ENCODE data around the gene BNC1. TPM values are rescaled to one million over a fixed set of nuclear protein-coding genes. Genes with fewer than 3 reads are reported as not detected.

The BNC1 gene
- total RNA-seq, 2 experiments from 2014 or later = not detected

DNA sequence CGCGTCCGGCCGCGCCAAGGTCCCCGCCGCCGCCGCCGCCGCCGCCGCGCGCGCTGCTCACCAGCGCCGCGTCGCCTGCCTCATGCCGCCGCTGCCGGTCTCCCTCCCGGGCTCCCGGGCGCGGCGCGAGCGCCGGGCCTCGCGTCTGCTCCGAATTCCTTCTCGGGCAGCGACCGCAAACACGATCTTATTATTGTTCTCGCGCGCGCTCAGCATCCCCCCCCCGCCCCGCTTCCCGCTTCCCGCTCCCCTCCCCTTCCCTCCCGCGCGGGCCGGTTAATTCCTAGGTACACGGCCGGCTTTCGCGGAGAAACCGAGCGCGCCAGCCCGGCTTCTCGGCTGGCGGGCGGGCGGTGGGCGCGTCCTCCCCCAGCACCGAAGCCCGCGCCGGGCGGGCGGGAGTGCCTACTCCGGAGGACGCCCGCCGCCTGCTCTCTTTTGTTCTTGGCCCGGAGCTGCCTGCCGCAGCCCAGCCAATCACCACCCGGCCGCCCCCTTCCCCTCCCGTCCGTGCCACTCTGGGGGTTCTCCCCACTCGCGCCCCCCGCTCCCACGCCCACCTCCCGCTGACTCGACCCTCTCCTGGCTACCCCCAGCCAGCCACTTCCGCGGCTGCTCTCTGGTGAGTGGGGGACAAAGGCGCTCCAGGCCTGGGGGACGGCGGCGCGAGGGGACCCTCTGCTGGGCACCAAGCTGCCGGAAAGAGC lies 76.7 kb downstream of the BNC1 start, which contains the start of gene HDGFL3:
TSS of gene HDGFL3 (minus strand) at position 164 of the 707 bp plus-strand sequence. CDS start 409 bp downstream, outside the sequence.
- no peaks in the 10 kb centered on the region for H3K9me3 Mint-ChIP-seq
- ChIA-PET CTCF (no interaction called here), POLR2A (no interaction called here)
- peaks cover 37% of the 10 kb centered on the region for H3K27me3 Mint-ChIP-seq
- peaks cover 3% of the 10 kb centered on the region for H3K36me3 Mint-ChIP-seq (ENCODE audit: low read depth)
- DNase-seq = peak; percentile 37
- peaks cover 9% of the 10 kb centered on the region for H3K4me1 Mint-ChIP-seq
- peak within 1 kb of the TSS; percentile 85 for H3K4me3 Mint-ChIP-seq
- H3K27ac Mint-ChIP-seq = peak within 1 kb of the TSS; percentile 46

- ChIA-PET POLR2A (no interaction called here), CTCF (no interaction called here)
- peak overlapping the region; percentile 9 for H3K4me3 Mint-ChIP-seq
- no peaks in the 10 kb centered on the region for H3K9me3 Mint-ChIP-seq
- DNase-seq = peak; percentile 13
- H3K36me3 Mint-ChIP-seq (ENCODE audit: low read depth) = peaks cover 3% of the 10 kb centered on the region
- peaks cover 11% of the 10 kb centered on the region for H3K4me1 Mint-ChIP-seq
- peaks cover 38% of the 10 kb centered on the region for H3K27me3 Mint-ChIP-seq
- H3K27ac Mint-ChIP-seq = no peak overlapping the region
Observed at GRCh38 chr15:83207009-83207659, 77.3 kb downstream of the BNC1 start.

- POLR2A ChIA-PET = no interaction called here
- CTCF ChIA-PET = no interaction called here
- peaks cover 14% of the 10 kb centered on the region for H3K4me1 Mint-ChIP-seq
- peaks cover 42% of the 10 kb centered on the region for H3K27me3 Mint-ChIP-seq
- peaks cover 3% of the 10 kb centered on the region for H3K36me3 Mint-ChIP-seq (ENCODE audit: low read depth)
- DNase-seq = no peak
- H3K27ac Mint-ChIP-seq = peak overlapping the region; percentile 92
- H3K9me3 Mint-ChIP-seq = no peaks in the 10 kb centered on the region
- H3K4me3 Mint-ChIP-seq = peak overlapping the region; percentile 85
Observed at GRCh38 chr15:83206526-83207008, 77.9 kb downstream of the BNC1 start.

Other genes with a start within 250 kb of the BNC1 start
- gene BTBD1, start 217.4 kb downstream of the BNC1 start, total RNA-seq = 10 to 100 TPM; 50.4 to 61.0 TPM
- gene TM6SF1, start 177.0 kb downstream of the BNC1 start, total RNA-seq = 10 to 100 TPM in 1 of 2 experiments, 1 to 10 TPM in 1; 9.4 to 12.5 TPM
- gene HDGFL3, start 76.8 kb downstream of the BNC1 start, total RNA-seq = 10 to 100 TPM; 21.9 to 25.0 TPM
- gene SH3GL3, start 162.7 kb upstream of the BNC1 start, total RNA-seq = not detected